ENCODE data around the gene GALNT9. TPM values are rescaled to one million over a fixed set of nuclear protein-coding genes. Genes with fewer than 3 reads are reported as not detected.

The GALNT9 gene
- total RNA-seq, 2 experiments from 2014 or later = not detected

- TF ChIP-seq CTCF (IDR thresholded peaks at IDR 0.05) = no peak
- H3K36me3 Mint-ChIP-seq (ENCODE audit: low read depth) = no peaks in the 10 kb centered on the region
- DNase-seq = no peak
- H3K4me1 Mint-ChIP-seq (ENCODE audit: low read depth) = no peaks in the 10 kb centered on the region
- no peaks in the 10 kb centered on the region for H3K9me3 Mint-ChIP-seq
- CTCF ChIA-PET = no interaction called here
- no peak overlapping the region for H3K4me3 Mint-ChIP-seq
- no peak for ATAC-seq (ENCODE audit: poor library complexity)
- intact Hi-C loops (cut with DNase I, micrococcal nuclease) = no loop called here
- H3K36me3 ChIP-seq (ENCODE audit: insufficient read depth, low read length) = no peaks in the 10 kb centered on the region
- peaks cover 0 to 8% of the 10 kb centered on the region in 2 experiments for H3K9me3 ChIP-seq (ENCODE audit: control insufficient read depth in 1 of 2, insufficient read depth in 1 of 2, low read length in 2 of 2)
- no peak overlapping the region for H3K27ac Mint-ChIP-seq
- POLR2A ChIA-PET = no interaction called here
- H3K27me3 Mint-ChIP-seq = peaks cover 30% of the 10 kb centered on the region
- peaks cover 10 to 13% of the 10 kb centered on the region in 2 experiments for H3K27me3 ChIP-seq (ENCODE audit: control insufficient read depth in 1 of 2, insufficient read depth in 2 of 2, low read length in 2 of 2)
- H3K27ac ChIP-seq (ENCODE audit: low read depth in 1 of 2, low read length in 2 of 2) = no peak overlapping the region
- H3K4me3 ChIP-seq (ENCODE audit: low read length) = no peak overlapping the region
- peaks cover 10% of the 10 kb centered on the region for H3K4me1 ChIP-seq (ENCODE audit: insufficient read depth, low read length)
These were observed 51.9 kb downstream of the GALNT9 start for GRCh38 chr12:132277374-132277941.

- Histone ChIP-seq H3K9me3 (ENCODE audit: control insufficient read depth in 1 of 2, insufficient read depth in 1 of 2, low read length in 2 of 2) (peaks cover 0 to 8% of the 10 kb centered on the region in 2 experiments), H3K4me3 (ENCODE audit: low read length) (no peak overlapping the region), H3K27me3 (ENCODE audit: control insufficient read depth in 1 of 2, insufficient read depth in 2 of 2, low read length in 2 of 2) (peaks cover 10 to 13% of the 10 kb centered on the region in 2 experiments), H3K27ac (ENCODE audit: low read depth in 1 of 2, low read length in 2 of 2) (no peak overlapping the region), H3K36me3 (ENCODE audit: insufficient read depth, low read length) (no peaks in the 10 kb centered on the region), H3K4me1 (ENCODE audit: insufficient read depth, low read length) (peaks cover 5% of the 10 kb centered on the region)
- Mint-ChIP-seq H3K9me3 (no peaks in the 10 kb centered on the region), H3K4me3 (no peak overlapping the region), H3K27me3 (peaks cover 30% of the 10 kb centered on the region), H3K27ac (no peak overlapping the region), H3K36me3 (ENCODE audit: low read depth) (no peaks in the 10 kb centered on the region), H3K4me1 (ENCODE audit: low read depth) (no peaks in the 10 kb centered on the region)
- POLR2A ChIA-PET = no interaction called here
- no peak for ATAC-seq (ENCODE audit: poor library complexity)
- CTCF ChIA-PET = no interaction called here
- intact Hi-C loops (cut with DNase I, micrococcal nuclease) = no loop called here
- TF ChIP-seq CTCF (IDR thresholded peaks at IDR 0.05) = no peak
- DNase-seq = no peak
These were observed 52.5 kb downstream of the GALNT9 start for GRCh38 chr12:132276827-132277373.

GRCh38 chr12:132276066-132276826 is 53.1 kb downstream of the GALNT9 start:
- Histone ChIP-seq H3K27ac (ENCODE audit: low read depth in 1 of 2, low read length in 2 of 2) (no peak overlapping the region), H3K9me3 (ENCODE audit: control insufficient read depth in 1 of 2, insufficient read depth in 1 of 2, low read length in 2 of 2) (peaks cover 0 to 8% of the 10 kb centered on the region in 2 experiments), H3K36me3 (ENCODE audit: insufficient read depth, low read length) (no peaks in the 10 kb centered on the region), H3K4me1 (ENCODE audit: insufficient read depth, low read length) (peaks cover 5% of the 10 kb centered on the region), H3K27me3 (ENCODE audit: control insufficient read depth in 1 of 2, insufficient read depth in 2 of 2, low read length in 2 of 2) (peaks cover 10 to 13% of the 10 kb centered on the region in 2 experiments), H3K4me3 (ENCODE audit: low read length) (no peak overlapping the region)
- ATAC-seq (ENCODE audit: poor library complexity) (no peak), DNase-seq (no peak)
- ChIA-PET CTCF (no interaction called here), POLR2A (no interaction called here)
- H3K27me3 Mint-ChIP-seq = peaks cover 30% of the 10 kb centered on the region
- no peak for TF ChIP-seq CTCF (IDR thresholded peaks at IDR 0.05)
- H3K4me3 Mint-ChIP-seq = no peak overlapping the region
- no peaks in the 10 kb centered on the region for H3K9me3 Mint-ChIP-seq
- H3K36me3 Mint-ChIP-seq (ENCODE audit: low read depth) = no peaks in the 10 kb centered on the region
- H3K27ac Mint-ChIP-seq = no peak overlapping the region
- intact Hi-C loops (cut with DNase I, micrococcal nuclease) = no loop called here
- H3K4me1 Mint-ChIP-seq (ENCODE audit: low read depth) = no peaks in the 10 kb centered on the region

Measured in CD4-positive, alpha-beta T cell (primary cell).